Measurements from ENCODE around the gene LRRC28.

- TF ChIP-seq CTCF (conservative IDR thresholded peaks at IDR 0.05 in 1 of 2, IDR thresholded peaks at IDR 0.05 in 1 of 2; ENCODE audit: low read depth in 1 of 2, low read length in 2 of 2) (no peak), EZH2 (IDR thresholded peaks at IDR 0.05; ENCODE audit: low read length, missing control alignments) (no peak)
Measured at GRCh38 chr15:99296386-99296785, 45.1 kb downstream of the LRRC28 start.
